ENCODE results near the gene PGLYRP2. TPM values are rescaled to one million over a fixed set of nuclear protein-coding genes. Genes with fewer than 3 reads are reported as not detected.
"Not testable (repeated sequence)": the region's sequence is repeated elsewhere in the genome, so short reads cannot be mapped to it uniquely, and the experiment has no call there.

Gene PGLYRP2, protein sequence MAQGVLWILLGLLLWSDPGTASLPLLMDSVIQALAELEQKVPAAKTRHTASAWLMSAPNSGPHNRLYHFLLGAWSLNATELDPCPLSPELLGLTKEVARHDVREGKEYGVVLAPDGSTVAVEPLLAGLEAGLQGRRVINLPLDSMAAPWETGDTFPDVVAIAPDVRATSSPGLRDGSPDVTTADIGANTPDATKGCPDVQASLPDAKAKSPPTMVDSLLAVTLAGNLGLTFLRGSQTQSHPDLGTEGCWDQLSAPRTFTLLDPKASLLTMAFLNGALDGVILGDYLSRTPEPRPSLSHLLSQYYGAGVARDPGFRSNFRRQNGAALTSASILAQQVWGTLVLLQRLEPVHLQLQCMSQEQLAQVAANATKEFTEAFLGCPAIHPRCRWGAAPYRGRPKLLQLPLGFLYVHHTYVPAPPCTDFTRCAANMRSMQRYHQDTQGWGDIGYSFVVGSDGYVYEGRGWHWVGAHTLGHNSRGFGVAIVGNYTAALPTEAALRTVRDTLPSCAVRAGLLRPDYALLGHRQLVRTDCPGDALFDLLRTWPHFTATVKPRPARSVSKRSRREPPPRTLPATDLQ
- not detected in 2 replicates for total RNA-seq (2014; rRNA removed; shearing (Covaris generic); ENCODE audit: low replicate concordance)

DNA sequence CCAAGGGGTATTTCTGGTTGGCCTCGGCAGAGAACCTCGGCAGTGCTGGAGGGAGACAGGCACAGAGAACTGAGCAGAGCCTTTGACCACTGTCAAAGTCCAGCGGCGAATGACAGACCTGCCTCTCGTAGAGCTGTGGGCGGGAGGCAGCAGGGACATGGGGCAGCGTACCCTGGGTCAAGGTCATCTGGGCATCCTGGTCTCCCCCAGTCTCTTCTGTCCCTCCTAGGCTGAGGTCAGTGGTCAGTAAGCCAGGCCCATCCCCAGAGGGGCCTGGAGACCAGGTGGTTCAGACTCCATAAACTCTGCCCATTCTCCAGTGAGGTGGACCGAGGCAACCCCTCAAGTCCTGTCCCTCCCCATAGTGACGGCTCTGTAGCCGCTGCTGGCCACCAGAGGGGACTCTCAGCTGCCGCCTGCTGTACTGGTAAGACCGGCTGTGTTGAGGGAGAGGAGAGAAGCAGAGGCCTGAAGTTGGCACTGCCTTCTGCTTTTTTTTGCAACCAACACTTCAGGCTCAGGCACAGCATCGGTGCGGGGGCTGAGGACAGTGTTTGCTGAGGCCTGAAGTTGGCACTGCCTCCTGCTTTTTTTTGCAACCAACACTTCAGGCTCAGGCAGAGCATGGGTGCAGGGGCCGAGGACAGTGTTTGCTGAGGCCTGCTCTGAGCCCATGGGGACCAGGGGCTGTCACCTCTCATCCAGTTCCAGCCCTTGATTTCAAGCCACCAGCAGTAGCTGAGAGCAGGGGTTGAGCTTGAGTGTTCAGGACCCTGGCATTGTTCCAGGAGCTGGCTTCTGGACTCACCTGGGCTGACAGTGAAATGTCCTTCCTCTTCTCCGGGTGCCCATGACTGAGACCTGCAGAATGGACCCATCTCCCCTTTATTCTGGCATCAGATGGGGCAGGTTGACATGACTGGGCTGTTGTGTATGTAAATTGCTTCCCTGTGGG lies at the start of gene PGLYRP2:
TSS of gene PGLYRP2 (minus strand) at position 111 of the 955 bp plus-strand sequence. CDS start 130 bp downstream, outside the sequence.
- in situ Hi-C loops (cut with HindIII; ENCODE audit: low pct_unique_long_range_greater_than_20kb, low sequenced_read_pairs), result no loop called here
- no peak for DNase-seq (ENCODE audit: low read depth)

DNA sequence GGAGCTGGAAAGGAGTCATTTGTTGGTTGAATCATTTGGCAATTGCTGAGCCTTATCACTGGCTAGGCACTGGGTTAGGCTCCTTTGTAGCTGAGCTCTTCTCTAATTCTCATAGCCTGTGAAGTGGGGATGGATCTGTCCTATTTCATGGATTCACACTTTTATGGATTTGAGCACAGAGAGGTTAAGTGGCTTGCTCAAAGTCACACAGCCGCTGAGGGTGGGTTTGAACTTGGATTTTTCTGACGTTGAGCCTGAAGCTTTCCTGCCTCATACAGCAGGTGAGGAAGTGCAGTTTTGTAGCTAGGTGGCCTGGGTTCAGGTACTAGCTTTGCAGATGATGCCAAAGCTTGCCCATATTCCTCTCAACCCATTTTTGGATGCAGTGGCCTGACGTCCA lies 48.4 kb upstream of the PGLYRP2 start:
- in situ Hi-C loops (cut with HindIII; ENCODE audit: low pct_unique_long_range_greater_than_20kb, low sequenced_read_pairs), result no loop called here
- DNase-seq (ENCODE audit: low read depth), result no peak

DNA sequence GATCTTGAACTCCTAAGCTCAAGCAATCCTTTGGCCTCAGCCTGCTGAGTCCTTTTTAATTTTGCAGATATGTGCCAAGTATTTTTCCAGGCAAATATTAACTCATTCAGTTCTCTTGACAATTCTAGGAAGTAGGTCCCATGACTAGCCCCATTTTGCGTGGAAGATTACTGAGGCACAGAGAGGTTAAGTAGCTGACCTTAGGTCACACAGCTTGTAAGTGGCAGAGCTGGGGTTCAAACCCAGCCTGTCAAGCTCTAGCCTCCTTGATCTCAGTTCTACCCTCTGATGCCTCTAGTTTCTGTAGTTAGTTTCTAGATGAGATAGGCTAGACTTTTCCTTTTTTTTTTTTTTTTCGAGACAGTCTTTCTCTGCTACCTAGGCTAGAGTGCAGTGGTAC lies 47.1 kb upstream of the PGLYRP2 start:
- in situ Hi-C loops (cut with HindIII; ENCODE audit: low pct_unique_long_range_greater_than_20kb, low sequenced_read_pairs), result no loop called here
- DNase-seq (ENCODE audit: low read depth), result no peak

DNA sequence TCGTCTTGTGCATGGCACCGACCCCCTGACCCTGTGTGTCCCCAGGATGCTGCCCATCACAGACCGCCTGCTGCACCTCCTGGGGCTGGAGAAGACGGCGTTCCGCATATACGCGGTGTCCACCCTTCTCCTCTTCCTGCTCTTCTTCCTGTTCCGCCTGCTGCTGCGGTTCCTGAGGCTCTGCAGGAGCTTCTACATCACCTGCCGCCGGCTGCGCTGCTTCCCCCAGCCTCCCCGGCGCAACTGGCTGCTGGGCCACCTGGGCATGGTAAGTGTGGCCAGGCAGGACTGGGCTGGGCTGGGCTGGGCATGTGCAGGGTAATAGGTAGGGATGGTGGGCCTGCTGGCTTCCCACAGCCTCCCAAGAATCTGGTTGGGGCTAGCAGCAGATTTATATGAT lies 46.0 kb upstream of the PGLYRP2 start:
- no peak for DNase-seq (ENCODE audit: low read depth)
- in situ Hi-C loops (cut with HindIII; ENCODE audit: low pct_unique_long_range_greater_than_20kb, low sequenced_read_pairs), result no loop called here

DNA sequence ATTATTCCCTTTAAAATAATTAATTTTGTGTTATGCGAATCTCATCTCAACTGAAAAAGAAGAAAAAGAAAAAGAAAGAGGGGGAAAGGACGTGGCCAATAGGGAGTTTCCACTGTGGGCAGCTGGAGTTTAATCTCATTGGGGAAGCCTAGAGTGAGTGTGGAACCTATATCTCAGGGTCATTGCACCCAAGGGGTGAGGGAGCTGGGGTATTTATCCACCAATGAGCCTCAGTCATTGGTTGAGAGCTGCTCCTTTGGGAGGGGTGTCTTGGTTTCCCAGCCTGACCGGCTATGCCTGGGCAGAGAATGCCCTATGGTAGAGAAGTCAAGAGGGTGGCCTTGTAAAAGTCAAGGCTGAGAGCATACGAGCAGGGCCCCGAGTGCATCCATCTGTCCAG lies 45.5 kb upstream of the PGLYRP2 start:
- no peak for DNase-seq (ENCODE audit: low read depth)
- in situ Hi-C loops (cut with HindIII; ENCODE audit: low pct_unique_long_range_greater_than_20kb, low sequenced_read_pairs), result no loop called here

DNA sequence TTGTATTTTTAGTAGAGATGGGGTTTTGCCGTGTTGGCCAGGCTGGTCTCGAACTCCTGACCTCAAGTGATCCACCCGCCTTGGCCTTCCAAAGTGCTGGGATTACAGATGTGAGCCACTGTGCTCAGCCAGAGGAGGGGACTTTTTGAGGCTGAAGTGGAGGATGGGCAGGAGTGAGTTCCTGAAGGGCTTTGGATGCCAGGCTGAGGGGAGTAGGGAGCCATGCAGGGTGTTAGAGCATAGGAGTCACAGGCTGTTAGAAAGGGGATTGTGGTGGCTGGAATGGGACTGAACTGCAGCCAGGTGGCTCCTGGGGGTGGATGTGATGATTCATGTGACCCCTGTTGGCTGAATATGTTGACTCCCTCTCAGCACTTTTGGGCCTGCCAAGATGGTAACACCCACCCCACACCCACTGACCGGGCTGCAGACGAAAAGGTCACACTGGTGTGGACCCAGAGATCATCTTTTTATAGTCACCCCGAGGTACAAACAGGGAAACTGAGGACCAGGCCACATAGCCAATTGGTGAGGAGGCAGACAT lies 40.2 kb upstream of the PGLYRP2 start:
- in situ Hi-C loops (cut with HindIII; ENCODE audit: low pct_unique_long_range_greater_than_20kb, low sequenced_read_pairs), result no loop called here

DNA sequence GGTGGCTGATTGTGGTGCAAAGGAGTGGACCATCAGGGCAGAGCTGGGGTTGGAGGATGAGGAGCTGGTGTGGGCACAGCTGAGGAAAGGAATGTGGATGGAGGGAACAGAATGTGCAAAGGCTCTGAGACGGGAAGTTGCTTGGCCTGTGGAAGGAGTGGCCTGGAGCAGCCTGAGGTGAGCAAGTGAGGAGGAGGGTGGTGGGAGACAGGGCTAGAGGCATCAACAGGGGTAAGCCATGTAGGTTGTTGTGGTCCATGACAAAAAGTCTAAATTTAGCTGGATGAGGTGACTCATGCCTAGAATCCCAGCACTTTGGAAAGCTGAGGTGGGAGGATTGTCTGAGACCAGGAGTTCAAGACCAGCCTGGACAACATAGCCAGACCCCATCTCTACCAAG lies 38.5 kb upstream of the PGLYRP2 start:
- in situ Hi-C loops (cut with HindIII; ENCODE audit: low pct_unique_long_range_greater_than_20kb, low sequenced_read_pairs), result no loop called here
- no peak for DNase-seq (ENCODE audit: low read depth)

More for the DNA sequence above, 40.2 kb upstream of the PGLYRP2 start:
- DNase-seq (ENCODE audit: low read depth), result no peak

DNA sequence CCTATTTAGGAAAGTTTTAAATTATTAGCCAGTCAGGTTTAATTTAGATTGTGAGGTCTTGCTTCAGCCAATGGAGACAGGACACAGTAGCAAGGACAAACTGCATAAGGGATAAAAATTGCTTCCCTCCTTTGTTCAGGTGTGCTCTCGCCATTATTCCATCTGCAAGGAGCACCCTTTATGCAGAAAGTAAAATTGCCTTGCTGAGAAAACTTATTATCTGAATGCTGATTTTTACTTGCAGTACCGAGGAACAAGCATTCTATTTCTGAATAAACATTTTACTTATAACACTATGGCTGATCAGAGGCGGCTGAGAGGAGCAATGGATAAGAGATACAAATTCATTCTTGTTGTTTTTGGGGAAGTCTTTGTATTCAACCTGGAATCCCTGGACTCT lies 37.1 kb upstream of the PGLYRP2 start:
- in situ Hi-C loops (cut with HindIII; ENCODE audit: low pct_unique_long_range_greater_than_20kb, low sequenced_read_pairs), result no loop called here
- DNase-seq (ENCODE audit: low read depth), result no peak

DNA sequence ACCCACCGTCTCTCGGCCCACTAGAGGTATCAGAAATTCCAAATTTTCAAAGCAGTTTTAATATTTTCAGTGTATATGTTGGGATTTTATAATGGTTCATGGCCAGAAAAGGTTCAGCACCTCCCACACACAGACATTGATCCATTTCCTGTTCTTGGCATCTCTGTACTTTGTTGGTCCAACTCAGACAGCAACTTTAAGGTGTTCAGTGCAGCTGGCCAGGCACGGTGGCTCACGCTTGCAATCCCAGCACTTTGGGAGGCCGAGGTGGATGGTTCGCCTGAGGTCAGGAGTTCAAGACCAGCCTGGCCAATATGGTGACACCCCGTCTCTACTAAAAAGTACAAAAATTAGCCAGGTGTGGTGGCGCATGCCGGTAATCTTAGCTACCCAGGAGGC lies 35.9 kb upstream of the PGLYRP2 start:
- DNase-seq (ENCODE audit: low read depth); in situ Hi-C loops (cut with HindIII; ENCODE audit: low pct_unique_long_range_greater_than_20kb, low sequenced_read_pairs): not testable (repeated sequence)

DNA sequence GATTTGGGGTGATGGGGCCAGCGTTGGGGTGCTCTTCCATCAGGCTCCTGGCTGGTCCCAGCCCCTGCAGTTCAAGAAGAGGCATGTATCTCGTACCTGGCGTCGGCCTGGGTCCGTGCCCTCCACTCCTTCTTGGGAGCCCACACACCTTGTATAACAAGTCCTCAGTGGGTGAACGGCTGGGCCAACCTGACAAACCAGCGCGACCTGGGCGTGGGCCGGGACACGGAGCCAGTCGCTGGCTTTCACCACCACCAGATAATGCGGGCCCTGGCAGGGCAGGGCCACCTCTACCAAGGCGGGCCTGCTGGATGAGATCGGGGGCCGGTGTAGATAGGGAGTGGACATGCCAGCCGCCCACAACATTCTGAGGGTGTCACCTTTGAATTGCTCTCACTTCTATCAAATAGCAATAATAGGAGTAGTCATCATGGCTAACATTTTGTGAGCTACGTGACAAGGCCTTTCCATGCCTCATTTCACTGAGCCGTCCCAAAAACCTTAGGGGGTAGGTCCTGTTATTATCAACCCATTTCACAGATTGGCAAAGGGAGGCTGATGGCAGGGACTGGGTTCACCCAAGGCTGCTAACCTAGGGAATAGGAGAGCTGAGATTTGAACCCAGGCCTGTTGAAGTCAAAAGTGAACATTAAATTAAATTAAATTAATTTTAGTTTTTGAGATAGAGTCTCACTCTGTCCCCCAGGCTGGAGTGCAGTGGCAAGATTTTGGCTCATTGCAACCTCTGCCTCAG lies 32.5 kb upstream of the PGLYRP2 start:
- in situ Hi-C loops (cut with HindIII; ENCODE audit: low pct_unique_long_range_greater_than_20kb, low sequenced_read_pairs), result no loop called here
- no peak for DNase-seq (ENCODE audit: low read depth)

DNA sequence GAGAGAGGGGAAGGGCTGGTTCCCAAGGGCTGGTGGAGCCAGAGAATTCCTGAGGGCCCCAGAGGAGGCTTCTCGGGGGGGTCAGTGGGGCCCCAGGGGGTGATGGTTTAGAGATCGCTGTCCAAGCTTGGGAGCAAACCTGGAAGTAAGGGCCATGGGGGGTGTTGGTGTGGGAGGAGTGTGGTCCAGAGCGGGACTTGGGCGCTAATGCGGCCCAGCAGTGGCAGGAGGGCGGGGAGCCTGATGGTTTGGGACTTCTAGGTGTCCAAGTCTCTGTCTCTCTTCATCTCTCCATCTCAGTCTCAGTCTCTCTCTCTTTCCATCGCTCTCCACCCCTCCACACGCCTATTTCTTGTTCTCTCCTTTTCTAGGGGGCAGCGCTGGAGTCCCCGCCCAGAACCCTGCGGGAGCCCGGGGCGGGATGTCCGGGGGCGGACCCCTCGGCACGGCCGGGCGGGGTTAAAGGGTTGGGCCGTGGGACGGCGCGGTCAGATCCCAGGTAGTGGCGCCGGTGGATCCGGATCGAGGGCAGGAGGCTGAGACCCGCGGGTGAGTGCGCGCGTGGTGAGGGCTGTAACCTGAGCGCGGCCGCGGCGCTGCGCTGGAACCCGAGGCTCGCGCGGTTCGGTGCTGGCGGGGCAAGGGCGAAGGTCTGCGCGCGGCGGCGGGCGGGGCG lies 28.9 kb upstream of the PGLYRP2 start, which contains the start of gene CYP4F22:
TSS of gene CYP4F22 (plus strand) at position 491 of the 676 bp plus-strand sequence. CDS start 16,812 bp downstream, outside the sequence.
- in situ Hi-C loops (cut with HindIII; ENCODE audit: low pct_unique_long_range_greater_than_20kb, low sequenced_read_pairs), result no loop called here

DNA sequence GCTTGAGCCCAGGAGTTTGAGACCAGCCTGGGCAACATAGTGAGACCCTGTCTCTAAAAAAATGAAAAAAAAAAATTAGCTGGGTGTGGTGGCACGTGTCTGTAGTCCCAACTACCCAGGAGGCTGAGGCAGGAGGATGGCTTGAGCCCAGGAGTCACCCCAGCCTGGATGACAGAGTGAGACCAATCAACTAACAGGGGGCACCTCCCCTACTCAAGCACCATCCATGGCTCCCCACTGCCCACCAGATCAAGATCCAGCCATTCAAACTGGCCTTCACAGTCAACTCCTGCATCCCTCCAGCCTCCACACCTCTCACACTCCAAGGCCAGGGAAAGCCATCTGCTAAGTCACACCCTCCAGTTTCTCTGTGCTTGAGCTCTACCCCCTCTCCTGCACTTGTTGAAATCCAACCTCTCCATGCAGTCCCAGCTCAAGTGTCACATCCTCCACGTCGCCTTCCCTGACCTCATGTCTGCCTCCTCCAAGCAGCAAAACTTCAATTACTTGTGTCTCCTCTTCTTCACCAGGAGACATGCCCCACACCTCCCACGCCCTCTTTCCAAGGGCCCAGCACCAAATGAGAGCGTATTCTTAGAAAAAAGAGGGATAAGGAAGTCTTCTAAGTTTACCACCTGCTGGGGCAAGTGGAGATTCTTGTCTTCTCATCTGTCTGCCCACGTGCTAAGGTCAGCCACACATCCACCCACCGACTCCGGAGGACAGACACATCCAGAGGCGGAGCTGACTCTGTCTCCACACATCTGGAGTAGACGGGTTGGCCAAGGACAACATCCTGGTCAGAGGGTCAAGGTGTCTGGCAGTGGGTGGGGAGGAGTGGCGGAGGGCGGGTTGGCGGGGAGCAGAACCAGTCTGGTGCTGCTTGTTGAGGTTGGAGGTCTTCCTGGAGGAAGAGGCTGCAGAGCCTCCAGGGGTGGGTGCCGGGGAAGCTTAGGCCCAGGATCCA lies 28.1 kb upstream of the PGLYRP2 start:
- DNase-seq (ENCODE audit: low read depth), result no peak
- in situ Hi-C loops (cut with HindIII; ENCODE audit: low pct_unique_long_range_greater_than_20kb, low sequenced_read_pairs), result no loop called here

More for the DNA sequence above, 28.9 kb upstream of the PGLYRP2 start, which contains the start of gene CYP4F22:
- DNase-seq (ENCODE audit: low read depth), result no peak

DNA sequence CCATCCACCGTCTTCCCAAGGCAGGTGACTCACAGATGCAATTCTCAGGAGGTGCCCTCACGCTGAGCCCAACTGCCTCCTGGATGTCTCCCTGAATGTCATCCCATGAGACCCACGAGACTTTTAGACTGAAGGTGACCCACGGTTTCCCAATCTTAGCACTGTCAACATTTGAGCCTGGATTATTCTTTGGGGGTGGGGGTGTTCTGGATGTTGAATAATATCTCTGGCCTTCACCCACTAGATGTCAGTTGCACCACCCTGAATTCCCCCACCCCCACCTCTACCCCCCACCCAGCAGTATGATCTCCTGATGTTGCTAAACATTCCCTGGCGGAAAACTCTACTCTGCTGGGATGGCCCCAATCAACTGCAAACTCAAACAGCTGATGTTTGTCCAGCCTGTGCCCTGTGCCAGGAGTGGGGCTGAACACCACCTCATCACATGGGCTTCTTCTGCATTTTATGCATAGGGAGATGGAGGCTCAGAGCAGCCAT lies 26.8 kb upstream of the PGLYRP2 start:
- in situ Hi-C loops (cut with HindIII; ENCODE audit: low pct_unique_long_range_greater_than_20kb, low sequenced_read_pairs), result no loop called here
- no peak for DNase-seq (ENCODE audit: low read depth)

DNA sequence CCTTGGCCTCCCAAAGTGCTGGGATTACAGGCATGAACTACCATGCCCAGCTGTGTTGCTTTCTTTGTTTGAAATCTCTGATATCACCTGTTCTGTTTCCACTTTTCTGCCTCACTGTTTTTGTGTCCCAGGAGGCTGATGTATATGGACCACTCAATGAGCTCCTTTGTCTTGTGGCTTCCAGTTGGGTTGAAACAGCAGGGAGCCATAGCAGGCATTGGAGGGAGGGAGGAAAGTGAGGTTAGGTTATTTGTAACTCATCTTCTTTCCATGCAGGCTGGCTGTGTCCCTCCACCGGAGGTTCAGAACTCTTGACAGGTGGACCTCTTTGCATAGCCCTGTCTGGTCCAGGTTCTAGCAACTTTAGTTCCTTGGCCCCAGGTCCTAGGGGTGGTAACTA lies 23.0 kb upstream of the PGLYRP2 start:
- in situ Hi-C loops (cut with HindIII; ENCODE audit: low pct_unique_long_range_greater_than_20kb, low sequenced_read_pairs), result no loop called here
- DNase-seq (ENCODE audit: low read depth), result no peak

DNA sequence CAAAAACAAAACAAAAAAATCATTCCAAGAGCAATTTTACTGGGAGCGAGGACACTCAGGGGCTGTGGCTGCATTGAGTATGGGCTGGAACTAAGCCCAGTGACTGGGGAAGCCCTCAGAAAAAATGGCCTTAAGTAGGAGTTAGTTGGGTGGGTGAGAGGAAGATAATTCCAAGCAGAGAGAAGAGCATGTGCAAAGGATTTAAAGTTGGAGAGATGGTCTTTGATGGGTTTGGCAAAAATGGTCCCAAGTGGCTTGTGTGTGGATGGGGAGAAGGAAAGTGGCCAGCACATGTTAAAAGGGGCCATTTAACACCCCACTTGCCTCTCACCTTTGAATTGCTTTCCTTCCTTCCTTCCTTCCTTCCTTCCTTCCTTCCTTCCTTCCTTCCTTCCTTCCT lies 22.3 kb upstream of the PGLYRP2 start:
- in situ Hi-C loops (cut with HindIII; ENCODE audit: low pct_unique_long_range_greater_than_20kb, low sequenced_read_pairs), result no loop called here
- no peak for DNase-seq (ENCODE audit: low read depth)

DNA sequence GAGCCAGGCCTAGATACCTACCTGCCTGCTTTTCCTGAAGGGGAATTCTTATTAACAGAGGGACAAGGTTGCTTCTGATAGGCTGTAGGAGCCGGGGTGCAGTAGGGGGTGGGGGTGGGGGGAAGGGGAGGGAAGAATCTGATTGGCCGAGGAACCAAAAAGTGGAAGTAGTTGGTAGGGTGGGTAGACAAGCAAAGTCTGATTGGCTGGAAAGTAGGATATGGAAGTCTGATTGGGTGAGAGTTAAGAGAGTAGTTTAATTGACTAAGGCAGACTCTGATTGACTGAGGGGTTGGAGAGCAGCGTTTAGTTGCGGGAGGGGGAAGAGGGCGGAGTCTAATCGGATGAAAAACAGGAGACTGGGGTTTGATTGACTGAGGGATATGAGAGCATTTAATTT lies 19.6 kb upstream of the PGLYRP2 start:
- in situ Hi-C loops (cut with HindIII; ENCODE audit: low pct_unique_long_range_greater_than_20kb, low sequenced_read_pairs), result no loop called here
- peak; percentile 53 for DNase-seq (ENCODE audit: low read depth)

Measured in Caki2 (cell line).